ENCODE data around the gene ANKRD13C. TPM values are rescaled to one million over a fixed set of nuclear protein-coding genes. Genes with fewer than 3 reads are reported as not detected.
"Not testable (repeated sequence)": the region's sequence is repeated elsewhere in the genome, so short reads cannot be mapped to it uniquely, and the experiment has no call there.

Gene ANKRD13C
- total and polyA plus RNA-seq, 9 donors, result 11.8 to 27.9 (median 24.1) TPM

DNA sequence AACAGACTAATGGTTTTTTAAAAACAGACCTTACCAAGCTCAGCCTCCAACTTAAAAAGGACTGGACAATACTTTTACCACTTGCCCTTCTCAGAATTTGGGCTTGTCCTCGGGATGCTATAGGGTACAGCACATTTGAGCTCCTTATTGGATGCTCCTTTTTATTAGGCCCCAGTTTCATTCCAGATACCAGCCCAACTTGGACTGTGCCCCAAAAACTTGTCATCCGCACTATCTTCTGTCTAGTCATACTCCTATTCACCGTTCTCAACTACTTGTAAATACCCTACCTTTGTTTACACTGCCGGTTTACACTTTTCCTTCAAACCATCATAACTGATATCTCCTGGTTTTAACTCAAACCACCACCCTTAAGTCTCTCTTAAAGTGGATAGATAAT, 17.9 kb upstream of the ANKRD13C start:
- no peaks in the 10 kb centered on the region for H3K4me1 ChIP-seq (ENCODE audit: insufficient read depth)
- no peaks in the 10 kb centered on the region for H3K36me3 ChIP-seq
- no peaks in the 10 kb centered on the region for H3K9me3 ChIP-seq
- no peak overlapping the region for H3K4me3 ChIP-seq
- no peak for DNase-seq
- H3K27ac ChIP-seq, result no peak overlapping the region
- H3K27me3 ChIP-seq, result no peaks in the 10 kb centered on the region
- 92 to 96% (median 95%) methylated on average over 4 of the region's 4 CpGs for WGBS, 3 donors
- TF ChIP-seq, protein P1, sequence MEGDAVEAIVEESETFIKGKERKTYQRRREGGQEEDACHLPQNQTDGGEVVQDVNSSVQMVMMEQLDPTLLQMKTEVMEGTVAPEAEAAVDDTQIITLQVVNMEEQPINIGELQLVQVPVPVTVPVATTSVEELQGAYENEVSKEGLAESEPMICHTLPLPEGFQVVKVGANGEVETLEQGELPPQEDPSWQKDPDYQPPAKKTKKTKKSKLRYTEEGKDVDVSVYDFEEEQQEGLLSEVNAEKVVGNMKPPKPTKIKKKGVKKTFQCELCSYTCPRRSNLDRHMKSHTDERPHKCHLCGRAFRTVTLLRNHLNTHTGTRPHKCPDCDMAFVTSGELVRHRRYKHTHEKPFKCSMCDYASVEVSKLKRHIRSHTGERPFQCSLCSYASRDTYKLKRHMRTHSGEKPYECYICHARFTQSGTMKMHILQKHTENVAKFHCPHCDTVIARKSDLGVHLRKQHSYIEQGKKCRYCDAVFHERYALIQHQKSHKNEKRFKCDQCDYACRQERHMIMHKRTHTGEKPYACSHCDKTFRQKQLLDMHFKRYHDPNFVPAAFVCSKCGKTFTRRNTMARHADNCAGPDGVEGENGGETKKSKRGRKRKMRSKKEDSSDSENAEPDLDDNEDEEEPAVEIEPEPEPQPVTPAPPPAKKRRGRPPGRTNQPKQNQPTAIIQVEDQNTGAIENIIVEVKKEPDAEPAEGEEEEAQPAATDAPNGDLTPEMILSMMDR (IDR thresholded peaks at IDR 0.05), result no peak
- TF ChIP-seq EP300 (IDR thresholded peaks at IDR 0.05), result no peak
- no peak for TF ChIP-seq POLR2A (IDR thresholded peaks at IDR 0.05)
- intact Hi-C loops (cut with DNase I), result no loop called here

DNA sequence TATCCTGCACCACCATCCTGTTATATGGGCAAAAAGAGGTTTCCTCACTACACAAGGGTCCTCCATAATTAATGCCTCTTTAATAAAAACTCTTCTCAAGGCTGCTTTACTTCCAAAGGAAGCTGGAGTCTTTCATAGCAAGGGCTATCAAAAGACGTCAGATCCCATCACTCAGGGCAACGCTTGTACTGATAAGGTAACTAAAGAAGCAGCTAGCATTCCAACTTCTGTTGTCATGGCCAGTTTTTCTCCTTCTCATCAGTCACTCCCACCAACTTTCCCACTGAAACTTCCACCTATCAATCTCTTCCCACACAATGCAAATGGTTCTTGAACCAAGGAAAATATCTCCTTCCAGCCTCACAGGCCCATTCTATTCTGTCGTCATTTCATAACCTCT, 17.1 kb upstream of the ANKRD13C start:
- H3K27me3 ChIP-seq; H3K4me1 ChIP-seq (ENCODE audit: insufficient read depth); intact Hi-C loops (cut with DNase I); DNase-seq; H3K4me3 ChIP-seq; H3K9me3 ChIP-seq; H3K27ac ChIP-seq; H3K36me3 ChIP-seq: not testable (repeated sequence)
- 72 to 75% (median 74%) methylated on average over 3 of the region's 3 CpGs for WGBS, 3 donors

DNA sequence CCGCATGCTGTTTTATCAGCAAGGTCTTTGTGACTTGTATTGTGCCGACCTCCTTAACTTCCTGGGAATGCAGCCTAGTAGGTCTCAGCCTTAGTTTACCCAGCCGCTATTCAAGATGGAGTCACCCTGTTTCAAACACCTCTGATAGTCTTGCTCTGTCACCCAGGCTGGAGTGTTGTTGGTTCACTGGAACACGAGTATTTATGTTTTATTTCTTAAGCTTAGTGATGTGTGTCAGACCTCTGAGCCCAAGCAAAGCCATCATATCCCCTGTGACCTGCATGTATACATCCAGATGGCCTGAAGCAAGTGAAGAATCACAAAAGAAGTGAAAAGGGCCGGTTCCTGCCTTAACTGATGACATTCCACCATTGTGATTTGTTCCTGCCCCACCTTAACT, 12.9 kb upstream of the ANKRD13C start:
- intact Hi-C loops (cut with DNase I); H3K9me3 ChIP-seq; DNase-seq; H3K27me3 ChIP-seq; H3K4me3 ChIP-seq; H3K27ac ChIP-seq; H3K36me3 ChIP-seq; H3K4me1 ChIP-seq (ENCODE audit: insufficient read depth): not testable (repeated sequence)
- 88 to 93% (median 89%) methylated on average over 5 of the region's 5 CpGs for WGBS, 3 donors

DNA sequence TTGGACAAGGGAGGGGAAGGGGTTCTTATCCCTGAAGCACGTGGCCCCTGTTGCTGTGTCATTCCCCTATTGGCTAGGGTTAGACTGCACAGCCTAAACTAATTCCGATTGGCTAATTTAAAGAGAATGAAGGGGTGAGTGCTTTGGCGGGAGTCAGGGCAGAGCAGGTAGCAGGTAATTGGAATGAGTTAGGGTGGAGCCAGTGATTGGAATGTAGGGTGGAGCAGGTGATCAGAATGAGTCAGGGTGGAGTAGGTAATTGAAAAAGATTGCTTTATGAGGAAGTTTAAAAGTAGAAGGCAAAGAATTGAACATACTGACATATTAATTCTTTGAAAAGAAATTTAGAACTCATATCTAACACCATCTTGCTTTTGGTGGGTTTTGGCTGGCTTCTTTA, 12.5 kb upstream of the ANKRD13C start:
- H3K27ac ChIP-seq; H3K27me3 ChIP-seq; DNase-seq; H3K4me1 ChIP-seq (ENCODE audit: insufficient read depth); H3K36me3 ChIP-seq; H3K4me3 ChIP-seq; intact Hi-C loops (cut with DNase I); H3K9me3 ChIP-seq: not testable (repeated sequence)
- 75 to 95% (median 88%) methylated on average over 3 of the region's 3 CpGs for WGBS, 3 donors

DNA sequence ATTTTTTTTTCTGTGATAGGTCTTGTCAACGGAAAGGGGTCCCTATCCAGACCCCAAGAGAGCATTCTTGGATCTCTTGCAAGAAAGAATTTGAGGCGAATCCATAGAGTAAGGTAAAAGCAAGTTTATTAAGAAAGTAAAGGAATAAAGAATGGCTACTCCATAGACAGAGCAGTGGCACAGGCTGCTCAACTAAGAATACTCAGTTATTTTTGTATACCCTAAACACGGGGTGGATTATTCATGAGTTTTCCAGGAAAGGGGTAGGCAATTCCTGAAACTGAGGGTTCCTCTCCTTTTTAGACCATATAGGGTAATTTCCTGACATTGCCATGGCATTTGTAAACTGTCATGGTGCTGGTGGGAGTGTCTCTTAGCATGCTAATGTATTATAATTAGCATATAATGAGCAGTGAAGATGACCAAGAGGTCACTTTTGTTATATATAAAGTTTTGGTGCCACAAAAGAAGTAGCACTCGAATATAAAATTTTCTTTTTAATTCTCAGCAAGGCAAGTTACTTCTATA, 12.0 kb upstream of the ANKRD13C start:
- H3K9me3 ChIP-seq; H3K27ac ChIP-seq; H3K27me3 ChIP-seq; intact Hi-C loops (cut with DNase I); H3K4me3 ChIP-seq; DNase-seq; H3K4me1 ChIP-seq (ENCODE audit: insufficient read depth); H3K36me3 ChIP-seq: not testable (repeated sequence)
- 93 to 96% (median 93%) methylated on average over 4 of the region's 4 CpGs for WGBS, 3 donors

DNA sequence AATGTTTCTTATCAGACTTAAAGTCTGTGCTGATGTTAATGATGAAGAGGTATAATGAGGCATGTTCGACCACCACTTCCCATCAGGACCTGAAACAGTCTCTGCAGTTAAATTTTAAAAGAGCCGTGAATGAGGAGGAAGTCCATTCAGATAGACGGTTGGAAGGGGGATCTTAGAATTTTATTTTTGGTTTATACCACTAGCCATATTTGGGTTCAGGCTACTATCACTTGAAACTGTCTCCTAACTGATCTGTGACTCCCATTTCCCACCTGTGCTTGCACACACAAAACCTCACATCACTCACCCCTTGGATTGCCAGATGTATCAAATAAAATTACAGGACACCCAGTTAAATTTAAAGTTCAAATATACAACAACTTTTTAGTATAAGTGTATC, 9.9 kb upstream of the ANKRD13C start:
- no peak for TF ChIP-seq EP300 (IDR thresholded peaks at IDR 0.05)
- TF ChIP-seq, protein P1 (IDR thresholded peaks at IDR 0.05), result no peak
- TF ChIP-seq POLR2A (IDR thresholded peaks at IDR 0.05), result no peak
- no peak for DNase-seq
- H3K4me1 ChIP-seq (ENCODE audit: insufficient read depth), result no peaks in the 10 kb centered on the region
- no peaks in the 10 kb centered on the region for H3K9me3 ChIP-seq
- intact Hi-C loops (cut with DNase I), result no loop called here
- H3K27me3 ChIP-seq, result no peaks in the 10 kb centered on the region
- no peak overlapping the region for H3K27ac ChIP-seq
- no peaks in the 10 kb centered on the region for H3K36me3 ChIP-seq
- WGBS, 3 donors, result 78 to 90% (median 86%) methylated on average over 3 of the region's 3 CpGs
- H3K4me3 ChIP-seq, result no peak overlapping the region

Data from ovary (tissue), 9 donors.